B cell (primary cell): ENCODE data around the gene STAG1. TPM values are rescaled to one million over a fixed set of nuclear protein-coding genes. Genes with fewer than 3 reads are reported as not detected.

Experiments
- ATAC-seq: fragments of 200-7000 bp; cut with Tn5 transposase; one replicate; pipeline ENCODE4 v1.10.0; 2021; ENCODE audit warnings: low read depth, mild to moderate bottlenecking, moderate number of reproducible peaks, moderate library complexity
- CTCF ChIA-PET: fragments of 350-600 bp; sonication (Branson Sonifier 250); formaldehyde crosslinking; loops from one replicate; lab custom pipeline; 2021; ENCODE audit warnings: antibody characterized with exemption, inconsistent platforms; lab: Charles Lee
- POLR2A ChIA-PET: fragments of 350-600 bp; sonication (Branson Sonifier 250); formaldehyde crosslinking; loops from one replicate; lab custom pipeline; 2021; ENCODE audit warnings: antibody characterized with exemption; lab: Charles Lee
- DNase-seq: peaks from one replicate; pipeline ENCODE4 v3.0.0; 2013
- H2AFZ ChIP-seq: 2 replicates; pipeline ENCODE4 v1.6.1; 2012; ENCODE audit warnings: mild to moderate bottlenecking, low read depth, low read length; ENCODE audit not compliant: insufficient read depth, poor library complexity, severe bottlenecking
- H3K27ac ChIP-seq, 2 donors: 1 replicate in 1 of 2; 2 replicates in 1 of 2; pipeline ENCODE4 v1.5.1; 2012 to 2013; ENCODE audit warnings: low read length in 2 of 2, mild to moderate bottlenecking in 2 of 2, moderate library complexity in 1 of 2
- H3K27me3 ChIP-seq, 4 experiments: fragments of 200-600 bp in 1 of 4; sonication (generic) in 1 of 4; replicated peaks in 1 of 4; 1 replicate in 2 of 4; 2 replicates in 2 of 4; pipeline versions ENCODE4 v1.6.1 to v1.7.0; 2013 to 2016; ENCODE audit warnings: low read length in 3 of 4, mild to moderate bottlenecking in 2 of 4, mixed read lengths in 1 of 4, moderate library complexity in 1 of 4; ENCODE audit not compliant: insufficient read depth in 4 of 4, control insufficient read depth in 3 of 4; ENCODE audit errors: control extremely low read depth in 1 of 4
- H3K36me3 ChIP-seq, 2 experiments: replicated peaks in 1 of 2; 1 replicate in 1 of 2; 2 replicates in 1 of 2; pipeline versions ENCODE4 v1.6.1 to v1.7.1; 2013; ENCODE audit warnings: low read length in 1 of 2; ENCODE audit not compliant: insufficient read depth in 2 of 2, control insufficient read depth in 1 of 2; ENCODE audit errors: control extremely low read depth in 1 of 2, extremely low read depth in 1 of 2
- H3K4me1 ChIP-seq, 2 donors: fragments of 200-600 bp in 1 of 2; sonication (generic) in 1 of 2; 1 replicate in 1 of 2; 2 replicates in 1 of 2; pipeline versions ENCODE4 v1.5.1 to v1.6.1; 2013 to 2017; ENCODE audit warnings: low read length in 2 of 2; ENCODE audit not compliant: control insufficient read depth in 2 of 2, insufficient read depth in 2 of 2
- H3K4me2 ChIP-seq: replicated peaks from 2 replicates; pipeline ENCODE3; 2012; ENCODE audit warnings: mild to moderate bottlenecking, low read depth, low read length; ENCODE audit not compliant: poor library complexity, severe bottlenecking
- H3K4me3 ChIP-seq, 5 experiments: fragments of 200-600 bp in 1 of 5; sonication (generic) in 1 of 5; 1 replicate in 3 of 5; 2 replicates in 2 of 5; pipeline versions ENCODE4 v1.5.1 to v1.7.0; 2011 to 2016; ENCODE audit warnings: low read length in 4 of 5, mild to moderate bottlenecking in 4 of 5, low read depth in 2 of 5, control low read depth in 1 of 5, moderate library complexity in 1 of 5; ENCODE audit not compliant: insufficient read depth in 1 of 5; ENCODE audit errors: control extremely low read depth in 1 of 5, extremely low read depth in 1 of 5
- H3K79me2 ChIP-seq: fragments of 200-600 bp; sonication (generic); one replicate; pipeline ENCODE4 v1.6.0; 2016; ENCODE audit warnings: low read length; ENCODE audit not compliant: control insufficient read depth, insufficient read depth
- H3K9ac ChIP-seq: fragments of 200-600 bp; sonication (generic); 2 replicates; pipeline ENCODE4 v1.6.1; 2017; ENCODE audit warnings: mild to moderate bottlenecking, low read length, moderate library complexity
- H3K9me3 ChIP-seq, 3 donors: one replicate each; pipeline versions ENCODE4 v1.6.1 to v1.7.1; 2013; ENCODE audit warnings: low read length in 2 of 3; ENCODE audit not compliant: control insufficient read depth in 2 of 3, insufficient read depth in 1 of 3; ENCODE audit errors: control extremely low read depth in 1 of 3
- H4K20me1 ChIP-seq: 2 replicates; pipeline ENCODE4 v1.6.0; 2012; ENCODE audit warnings: mild to moderate bottlenecking, low read length; ENCODE audit not compliant: insufficient read depth, control insufficient read depth, poor library complexity, severe bottlenecking
- H3K27ac Mint-ChIP-seq: one replicate; pipeline ENCODE4 v1.8.0; 2021; ENCODE audit warnings: mixed read lengths
- H3K27me3 Mint-ChIP-seq: one replicate; pipeline ENCODE4 v1.8.0; 2021; ENCODE audit warnings: mixed read lengths
- H3K4me1 Mint-ChIP-seq: one replicate; pipeline ENCODE4 v1.8.0; 2021; ENCODE audit warnings: mixed read lengths
- H3K4me3 Mint-ChIP-seq: one replicate; pipeline ENCODE4 v1.8.0; 2021; ENCODE audit warnings: mixed read lengths
- H3K9me3 Mint-ChIP-seq: one replicate; pipeline ENCODE4 v1.8.0; 2022; ENCODE audit warnings: mixed read lengths; ENCODE audit not compliant: insufficient read depth
- EZH2 ChIP-seq: IDR thresholded peaks from 2 replicates; pipeline ENCODE4 v1.6.1; 2012; ENCODE audit warnings: borderline replicate concordance, low read depth, mild to moderate bottlenecking, moderate library complexity, low read length; ENCODE audit not compliant: insufficient read depth, poor library complexity, severe bottlenecking
- WGBS: methylation state at CpG from one replicate; pipeline ENCODE4 v1.1.5; 2013; ENCODE audit warnings: missing lambda C conversion rate; ENCODE audit not compliant: insufficient coverage; 5-methylcytosine and 5-hydroxymethylcytosine counted together
- intact Hi-C: fragments of 100-400 bp; cut with micrococcal nuclease; formaldehyde crosslinking; loops from one replicate; pipeline ENCODE4 v1.10.0; 2022
- polyA plus RNA-seq: library from polyadenylated mRNA; depleted of rRNA; stranded (reverse); fragments of >200 nt; gene quantifications from 2 replicates; pipeline ENCODE4 v1.2.3, GENCODE V29; 2012
- total RNA-seq, 2 donors: library from RNA; stranded (reverse); fragments of 120-200 nt in 1 of 2; gene quantifications; 1 replicate in 1 of 2; 2 replicates in 1 of 2; pipeline versions ENCODE4 v1.2.3 to v1.2.4, GENCODE V29; 2013 to 2022
- TF ChIP-seq, protein P1 (sequence below): fragments of 200-600 bp; IDR thresholded peaks from one replicate; pipeline ENCODE4 v1.8.0; 2022; ENCODE audit warnings: antibody characterized with exemption, mild to moderate bottlenecking

STAG1 gene
- total and polyA plus RNA-seq, 2 donors (not counting 1 experiment from before 2014, with no cell fraction given) = 9.2 to 77.0 TPM

DNA sequence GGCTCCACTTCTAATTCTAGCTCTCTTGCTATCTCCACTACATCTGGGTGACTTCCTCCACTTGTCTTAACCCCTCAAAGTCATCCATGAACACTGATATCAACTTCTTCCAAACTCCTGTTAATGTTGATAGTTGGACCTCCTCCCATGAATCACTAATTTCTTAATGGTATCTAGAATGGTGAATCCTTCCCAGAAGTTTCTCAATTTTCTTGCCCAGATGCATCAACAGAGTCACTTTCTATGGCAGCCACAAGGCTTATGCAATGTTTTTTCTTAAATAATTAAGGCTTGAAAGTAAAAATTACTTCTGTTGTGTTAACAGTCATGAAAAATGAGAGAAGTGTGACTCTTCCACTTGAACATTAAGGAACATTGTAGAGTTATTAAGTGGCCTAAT is 337.7 kb downstream of the STAG1 start:
- POLR2A ChIA-PET = no interaction called here
- Mint-ChIP-seq H3K4me1 (no peaks in the 10 kb centered on the region), H3K27ac (no peak overlapping the region)

DNA sequence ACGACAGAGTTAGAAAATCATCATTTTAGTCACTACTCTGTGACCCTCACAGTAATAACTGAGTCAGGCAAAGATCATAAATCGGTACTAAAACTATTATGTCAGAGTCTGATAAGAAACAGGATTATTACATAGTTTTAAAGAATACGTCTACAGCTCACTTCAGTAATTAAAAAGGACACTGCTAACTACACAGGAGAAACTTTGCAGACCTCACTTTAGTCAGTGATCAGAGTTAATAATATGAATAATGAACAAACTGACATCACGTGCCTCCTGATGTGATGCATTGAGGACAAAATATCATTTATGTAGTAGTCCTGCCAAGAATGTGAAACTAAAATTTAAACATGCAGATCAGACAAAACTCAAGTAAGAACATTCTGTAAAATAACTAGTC is 339.9 kb downstream of the STAG1 start:
- Histone ChIP-seq H3K9ac (no peak overlapping the region), H3K79me2 (no peaks in the 10 kb centered on the region), H2AFZ (no peak overlapping the region), H3K27ac (no peak overlapping the region), H3K9me3 (no peaks in the 10 kb centered on the region), H3K27me3 (no peaks in the 10 kb centered on the region), H3K36me3 (peaks cover 5 to 8% of the 10 kb centered on the region in 2 experiments), H3K4me1 (no peaks in the 10 kb centered on the region), H3K4me2 (no peak overlapping the region), H4K20me1 (no peaks in the 10 kb centered on the region), H3K4me3 (no peak overlapping the region)
- TF ChIP-seq, protein P1, sequence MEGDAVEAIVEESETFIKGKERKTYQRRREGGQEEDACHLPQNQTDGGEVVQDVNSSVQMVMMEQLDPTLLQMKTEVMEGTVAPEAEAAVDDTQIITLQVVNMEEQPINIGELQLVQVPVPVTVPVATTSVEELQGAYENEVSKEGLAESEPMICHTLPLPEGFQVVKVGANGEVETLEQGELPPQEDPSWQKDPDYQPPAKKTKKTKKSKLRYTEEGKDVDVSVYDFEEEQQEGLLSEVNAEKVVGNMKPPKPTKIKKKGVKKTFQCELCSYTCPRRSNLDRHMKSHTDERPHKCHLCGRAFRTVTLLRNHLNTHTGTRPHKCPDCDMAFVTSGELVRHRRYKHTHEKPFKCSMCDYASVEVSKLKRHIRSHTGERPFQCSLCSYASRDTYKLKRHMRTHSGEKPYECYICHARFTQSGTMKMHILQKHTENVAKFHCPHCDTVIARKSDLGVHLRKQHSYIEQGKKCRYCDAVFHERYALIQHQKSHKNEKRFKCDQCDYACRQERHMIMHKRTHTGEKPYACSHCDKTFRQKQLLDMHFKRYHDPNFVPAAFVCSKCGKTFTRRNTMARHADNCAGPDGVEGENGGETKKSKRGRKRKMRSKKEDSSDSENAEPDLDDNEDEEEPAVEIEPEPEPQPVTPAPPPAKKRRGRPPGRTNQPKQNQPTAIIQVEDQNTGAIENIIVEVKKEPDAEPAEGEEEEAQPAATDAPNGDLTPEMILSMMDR = no peak
- no peak for TF ChIP-seq EZH2
- intact Hi-C loops = no loop called here
- no peak for DNase-seq
- Mint-ChIP-seq H3K27ac (no peak overlapping the region), H3K9me3 (no peaks in the 10 kb centered on the region), H3K27me3 (no peaks in the 10 kb centered on the region), H3K4me1 (no peaks in the 10 kb centered on the region), H3K4me3 (no peak overlapping the region)
- POLR2A ChIA-PET = no interaction called here
- ATAC-seq = no peak
- CTCF ChIA-PET = no interaction called here
- no CpG with 5 or more reads among the region's 4 CpGs for WGBS

More for the DNA sequence above, 337.7 kb downstream of the STAG1 start:
- intact Hi-C loops = no loop called here
- Mint-ChIP-seq H3K4me3 (no peak overlapping the region), H3K27me3 (no peaks in the 10 kb centered on the region), H3K9me3 (no peaks in the 10 kb centered on the region)
- no peak overlapping the region for H2AFZ ChIP-seq
- H3K4me2 ChIP-seq = no peak overlapping the region
- H4K20me1 ChIP-seq = no peaks in the 10 kb centered on the region
- CTCF ChIA-PET = interaction anchor here (1.4 kb wide), 1 partner anchor 335 kb away, joined by 3 read pairs; no protein-coding TSS in a partner anchor
- H3K9me3 ChIP-seq = no peaks in the 10 kb centered on the region
- H3K4me1 ChIP-seq = no peaks in the 10 kb centered on the region
- ATAC-seq (no peak), DNase-seq (no peak)
- peaks cover 5 to 14% of the 10 kb centered on the region in 2 experiments for H3K36me3 ChIP-seq
- no peak for TF ChIP-seq EZH2
- TF ChIP-seq, protein P1 = no peak
- no peak overlapping the region for H3K27ac ChIP-seq
- no peaks in the 10 kb centered on the region for H3K27me3 ChIP-seq
- no peak overlapping the region for H3K9ac ChIP-seq
- no peaks in the 10 kb centered on the region for H3K79me2 ChIP-seq
- no peak overlapping the region for H3K4me3 ChIP-seq
